Stomach (tissue), 4 donors: ENCODE measurements around the gene NOXRED1.

ENCODE experiments used
- CTCF ChIP-seq, 7 experiments: fragments of 450-650 bp in 4 of 7; fragments of 200-600 bp in 3 of 7; sonication (generic) in 3 of 7; IDR thresholded peaks; one replicate each; pipeline ENCODE4 v1.5.1; 2016 to 2019; ENCODE audit warnings: antibody characterized with exemption in 7 of 7, control low read depth in 2 of 7, mild to moderate bottlenecking in 1 of 7
- EP300 ChIP-seq: sonication (generic); formaldehyde crosslinking; IDR thresholded peaks from one replicate; pipeline ENCODE4 v1.6.1; 2017; ENCODE audit warnings: antibody characterized with exemption

DNA sequence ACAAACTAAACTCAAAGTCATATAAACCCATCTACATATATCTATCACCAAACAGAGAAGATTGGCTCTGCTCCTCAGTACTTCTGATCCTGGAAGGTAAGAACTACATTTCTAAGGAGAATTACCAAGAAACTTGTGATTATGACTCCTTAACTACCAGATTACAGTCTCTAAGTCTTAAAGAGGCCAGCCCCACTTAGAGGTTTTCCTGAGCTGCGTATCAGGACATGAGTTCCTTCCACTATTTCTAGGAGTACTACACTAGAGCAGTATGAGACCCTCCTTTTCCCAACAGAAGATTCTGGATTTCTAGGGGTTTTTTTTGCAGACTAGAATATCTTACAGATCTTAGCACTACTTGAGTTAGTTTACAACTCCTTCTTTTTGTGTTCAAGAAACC lies at the start of gene NOXRED1:
- no peak for TF ChIP-seq EP300
- no peak for TF ChIP-seq CTCF (IDR thresholded peaks at IDR 0.05)
